Measurements from ENCODE around the gene CCNK. TPM values are rescaled to one million over a fixed set of nuclear protein-coding genes. Genes with fewer than 3 reads are reported as not detected.

Gene CCNK
- total RNA-seq, 2 experiments from 2014 or later = 86.6 to 90.4 TPM

- no peaks in the 10 kb centered on the region for H3K27me3 Mint-ChIP-seq
- H3K27ac Mint-ChIP-seq = no peak overlapping the region
- CTCF ChIA-PET = no interaction called here
- POLR2A ChIA-PET = no interaction called here
- DNase-seq = no peak
- peaks cover 6% of the 10 kb centered on the region for H3K36me3 Mint-ChIP-seq
- H3K4me3 Mint-ChIP-seq = no peak overlapping the region
- H3K9me3 Mint-ChIP-seq = no peaks in the 10 kb centered on the region
- intact Hi-C loops (cut with micrococcal nuclease) = no loop called here
- peaks cover 24% of the 10 kb centered on the region for H3K4me1 Mint-ChIP-seq (ENCODE audit: low read depth)
Measured at GRCh38 chr14:99468081-99468480, 13.1 kb upstream of the CCNK start.

GRCh38 chr14:99468836-99469592 lies 12.2 kb upstream of the CCNK start:
- Mint-ChIP-seq H3K4me1 (ENCODE audit: low read depth) (peaks cover 24% of the 10 kb centered on the region), H3K27me3 (no peaks in the 10 kb centered on the region), H3K27ac (no peak overlapping the region), H3K9me3 (no peaks in the 10 kb centered on the region), H3K4me3 (no peak overlapping the region), H3K36me3 (peaks cover 5% of the 10 kb centered on the region)
- intact Hi-C loops (cut with micrococcal nuclease) = no loop called here
- CTCF ChIA-PET = no interaction called here
- POLR2A ChIA-PET = no interaction called here
- no peak for DNase-seq

- ChIA-PET CTCF (no interaction called here), POLR2A (interaction anchor here (1.7 kb wide), 1 partner anchor 9 kb away, joined by 8 read pairs; the partner anchor contains the start of genes CCNK and SETD3)
- Mint-ChIP-seq H3K27ac (no peak overlapping the region), H3K9me3 (no peaks in the 10 kb centered on the region), H3K4me1 (ENCODE audit: low read depth) (peaks cover 24% of the 10 kb centered on the region), H3K4me3 (no peak overlapping the region), H3K36me3 (no peaks in the 10 kb centered on the region), H3K27me3 (no peaks in the 10 kb centered on the region)
- intact Hi-C loops (cut with micrococcal nuclease) = no loop called here
- DNase-seq = no peak
Measured at GRCh38 chr14:99471731-99472130, 9.5 kb upstream of the CCNK start.

GRCh38 chr14:99472937-99473336 lies 8.3 kb upstream of the CCNK start:
- Mint-ChIP-seq H3K4me3 (no peak overlapping the region), H3K27me3 (no peaks in the 10 kb centered on the region), H3K27ac (no peak overlapping the region), H3K4me1 (ENCODE audit: low read depth) (peaks cover 27% of the 10 kb centered on the region), H3K36me3 (no peaks in the 10 kb centered on the region), H3K9me3 (no peaks in the 10 kb centered on the region)
- intact Hi-C loops (cut with micrococcal nuclease) = no loop called here
- DNase-seq = no peak
- ChIA-PET CTCF (interaction anchor here (1.6 kb wide), 1 partner anchor 80 kb away, joined by 3 read pairs; no protein-coding TSS in a partner anchor), POLR2A (interaction anchor here (1.7 kb wide), 1 partner anchor 8 kb away, joined by 8 read pairs; the partner anchor contains the start of genes CCNK and SETD3)

- Mint-ChIP-seq H3K27me3 (no peaks in the 10 kb centered on the region), H3K27ac (no peak overlapping the region), H3K36me3 (no peaks in the 10 kb centered on the region), H3K4me3 (no peak overlapping the region), H3K9me3 (no peaks in the 10 kb centered on the region), H3K4me1 (ENCODE audit: low read depth) (peaks cover 28% of the 10 kb centered on the region)
- CTCF ChIA-PET = interaction anchor here (1.6 kb wide), 1 partner anchor 80 kb away, joined by 3 read pairs; no protein-coding TSS in a partner anchor
- DNase-seq = no peak
- POLR2A ChIA-PET = no interaction called here
- intact Hi-C loops (cut with micrococcal nuclease) = no loop called here
Measured at GRCh38 chr14:99473458-99473857, 7.8 kb upstream of the CCNK start.

- peaks cover 31% of the 10 kb centered on the region for H3K4me1 Mint-ChIP-seq (ENCODE audit: low read depth)
- POLR2A ChIA-PET = no interaction called here
- H3K27me3 Mint-ChIP-seq = no peaks in the 10 kb centered on the region
- DNase-seq = no peak
- CTCF ChIA-PET = interaction anchor here (0.6 to 1.2 kb wide), 2 partner anchors 59 to 155 kb away, joined by 3 read pairs; no protein-coding TSS in a partner anchor
- H3K27ac Mint-ChIP-seq = no peak overlapping the region
- H3K9me3 Mint-ChIP-seq = no peaks in the 10 kb centered on the region
- H3K4me3 Mint-ChIP-seq = no peak overlapping the region
- no peaks in the 10 kb centered on the region for H3K36me3 Mint-ChIP-seq
- intact Hi-C loops (cut with micrococcal nuclease) = no loop called here
Measured at GRCh38 chr14:99475179-99475578, 6.0 kb upstream of the CCNK start.

GRCh38 chr14:99475660-99476059 lies 5.5 kb upstream of the CCNK start:
- H3K27me3 Mint-ChIP-seq = no peaks in the 10 kb centered on the region
- no peaks in the 10 kb centered on the region for H3K9me3 Mint-ChIP-seq
- CTCF ChIA-PET = interaction anchor here (1.2 kb wide), 2 partner anchors 60 to 86 kb away, joined by 3 to 4 read pairs; no protein-coding TSS in a partner anchor
- intact Hi-C loops (cut with micrococcal nuclease) = no loop called here
- POLR2A ChIA-PET = no interaction called here
- H3K4me3 Mint-ChIP-seq = no peak overlapping the region
- DNase-seq = no peak
- H3K27ac Mint-ChIP-seq = no peak overlapping the region
- H3K36me3 Mint-ChIP-seq = no peaks in the 10 kb centered on the region
- peaks cover 28% of the 10 kb centered on the region for H3K4me1 Mint-ChIP-seq (ENCODE audit: low read depth)

GRCh38 chr14:99476864-99477263 lies 4.3 kb upstream of the CCNK start:
- Mint-ChIP-seq H3K4me3 (no peak overlapping the region), H3K27me3 (no peaks in the 10 kb centered on the region), H3K9me3 (no peaks in the 10 kb centered on the region), H3K4me1 (ENCODE audit: low read depth) (peaks cover 26% of the 10 kb centered on the region), H3K36me3 (no peaks in the 10 kb centered on the region), H3K27ac (no peak overlapping the region)
- POLR2A ChIA-PET = no interaction called here
- intact Hi-C loops (cut with micrococcal nuclease) = no loop called here
- no peak for DNase-seq
- CTCF ChIA-PET = interaction anchor here (1.2 kb wide), 1 partner anchor 88 kb away, joined by 4 read pairs; no protein-coding TSS in a partner anchor

- ChIA-PET POLR2A (no interaction called here), CTCF (no interaction called here)
- no peak overlapping the region for H3K27ac Mint-ChIP-seq
- intact Hi-C loops (cut with micrococcal nuclease) = no loop called here
- peaks cover 34% of the 10 kb centered on the region for H3K4me1 Mint-ChIP-seq (ENCODE audit: low read depth)
- H3K27me3 Mint-ChIP-seq = no peaks in the 10 kb centered on the region
- H3K4me3 Mint-ChIP-seq = no peak overlapping the region
- no peaks in the 10 kb centered on the region for H3K36me3 Mint-ChIP-seq
- no peak for DNase-seq
- no peaks in the 10 kb centered on the region for H3K9me3 Mint-ChIP-seq
Measured at GRCh38 chr14:99478128-99478527, 3.1 kb upstream of the CCNK start.

- H3K36me3 Mint-ChIP-seq = no peaks in the 10 kb centered on the region
- ChIA-PET POLR2A (no interaction called here), CTCF (no interaction called here)
- no peak for DNase-seq
- H3K4me3 Mint-ChIP-seq = peak overlapping the region; percentile 95
- H3K4me1 Mint-ChIP-seq (ENCODE audit: low read depth) = peaks cover 45% of the 10 kb centered on the region
- intact Hi-C loops (cut with micrococcal nuclease) = no loop called here
- H3K9me3 Mint-ChIP-seq = no peaks in the 10 kb centered on the region
- H3K27ac Mint-ChIP-seq = peak overlapping the region; percentile 67
- H3K27me3 Mint-ChIP-seq = no peaks in the 10 kb centered on the region
Measured at GRCh38 chr14:99479160-99479905, 1.9 kb upstream of the CCNK start.

- Mint-ChIP-seq H3K4me1 (ENCODE audit: low read depth) (peaks cover 50% of the 10 kb centered on the region), H3K4me3 (peak within 1 kb of the TSS; percentile 97), H3K27me3 (no peaks in the 10 kb centered on the region), H3K27ac (peak within 1 kb of the TSS; percentile 94), H3K9me3 (no peaks in the 10 kb centered on the region), H3K36me3 (no peaks in the 10 kb centered on the region)
- ChIA-PET POLR2A (interaction anchor here (0.6 to 1.4 kb wide), 11 partner anchors 8 to 491 kb away, joined by 3 to 13 read pairs (median 3); partner anchors contain the start of genes CCDC85C and CYP46A1), CTCF (interaction anchor here (0.8 to 3.2 kb wide), 3 partner anchors 64 to 794 kb away, joined by 3 to 10 read pairs (median 3); no protein-coding TSS in a partner anchor)
- peak; percentile 52 for DNase-seq
- intact Hi-C loops (cut with micrococcal nuclease) = loop anchor here (2.0 to 5.0 kb wide), 4 partner anchors 43 to 1293 kb away; partner anchors contain the start of gene YY1
Measured at GRCh38 chr14:99479906-99480869, 1.0 kb upstream of the CCNK start, which contains the start of gene SETD3. SETD3 (minus strand) TSS chr14:99480859; CDS start chr14:99465805, 15,054 bp downstream.
